Stomach (tissue), 4 donors: ENCODE results near the gene HPD.
A peak's percentile ranks its signal among the peaks of the same experiment; 100 is the strongest.

Experiments
- CTCF ChIP-seq, 7 experiments: fragments of 450-650 bp in 4 of 7; fragments of 200-600 bp in 3 of 7; sonication (generic) in 3 of 7; IDR thresholded peaks; one replicate each; pipeline ENCODE4 v1.5.1; 2016 to 2019; ENCODE audit warnings: antibody characterized with exemption in 7 of 7, control low read depth in 2 of 7, mild to moderate bottlenecking in 1 of 7
- EP300 ChIP-seq: sonication (generic); formaldehyde crosslinking; IDR thresholded peaks from one replicate; pipeline ENCODE4 v1.6.1; 2017; ENCODE audit warnings: antibody characterized with exemption
- POLR2A ChIP-seq, 4 donors: fragments of 450-650 bp; IDR thresholded peaks; one replicate each; pipeline ENCODE4 v1.6.1; 2016; ENCODE audit warnings: antibody characterized with exemption in 4 of 4, control low read depth in 2 of 4, mild to moderate bottlenecking in 1 of 4, moderate library complexity in 1 of 4
- POLR2AphosphoS5 ChIP-seq, 3 donors: sonication (generic); formaldehyde crosslinking; IDR thresholded peaks; one replicate each; pipeline ENCODE4 v1.6.1; 2016; ENCODE audit warnings: antibody characterized with exemption in 3 of 3

DNA sequence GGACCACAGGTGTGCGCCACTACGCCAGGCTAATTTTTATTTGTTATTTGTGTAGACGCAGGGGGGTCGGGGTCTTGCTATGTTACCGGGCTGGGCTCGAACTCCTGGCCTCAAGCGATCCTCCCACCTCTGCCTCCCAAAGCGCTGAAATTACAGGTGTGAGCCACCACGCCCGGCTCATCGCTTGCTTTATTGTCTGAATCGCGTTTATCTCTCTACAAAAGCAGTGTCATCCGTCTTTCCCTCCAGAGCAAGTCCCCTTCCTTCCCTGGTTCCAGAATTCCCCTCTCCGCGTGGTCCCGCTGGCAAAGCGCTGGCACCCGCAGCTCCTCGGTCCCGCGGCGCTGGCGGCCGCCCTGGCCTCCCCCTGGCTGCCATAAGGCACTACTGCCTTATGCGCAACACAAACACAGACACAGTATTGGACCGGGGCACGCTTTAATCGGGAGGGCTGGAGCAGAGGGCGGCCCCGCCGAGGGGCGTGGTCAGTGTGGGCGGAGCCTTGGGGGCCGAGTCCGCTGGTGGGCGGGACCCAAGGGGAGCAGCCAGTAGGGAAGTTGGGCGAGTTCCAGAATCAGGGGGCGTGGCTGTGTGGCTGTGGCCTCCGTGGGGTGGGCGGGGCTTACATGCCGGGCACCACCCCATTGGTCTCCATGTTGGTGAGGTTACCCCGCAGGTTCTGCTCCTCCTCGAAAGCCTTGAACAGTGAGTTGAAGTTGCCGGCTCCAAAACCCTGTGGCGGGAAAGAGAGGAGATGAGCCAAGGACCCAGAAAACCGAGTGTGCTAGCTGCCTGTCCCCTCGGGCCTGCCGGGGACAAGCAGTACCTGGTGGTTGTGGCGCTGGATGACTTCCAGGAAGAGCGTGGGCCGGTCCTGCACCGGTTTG lies 19.3 kb downstream of the HPD start:
- TF ChIP-seq POLR2AphosphoS5 (IDR thresholded peaks at IDR 0.05) (peak; percentile 73 to 90 (median 82)), CTCF (IDR thresholded peaks at IDR 0.05) (peak in 5 of 7 experiments; percentile 47 to 67 (median 48)), POLR2A (IDR thresholded peaks at IDR 0.05) (no peak), EP300 (no peak)
